Progenitor cell of endocrine pancreas (in vitro differentiated cells): ENCODE data around the gene C19orf33. TPM values are rescaled to one million over a fixed set of nuclear protein-coding genes. Genes with fewer than 3 reads are reported as not detected.

ENCODE experiments used
- DNase-seq: peaks from one replicate; pipeline ENCODE4 v3.0.0; 2021; ENCODE audit warnings: low spot score; ENCODE audit not compliant: unreplicated experiment
- H3K27ac Mint-ChIP-seq: 2 replicates; pipeline ENCODE4 v1.8.0; 2021; ENCODE audit warnings: mild to moderate bottlenecking, moderate library complexity, mixed read lengths
- H3K27me3 Mint-ChIP-seq: 2 replicates; pipeline ENCODE4 v1.8.0; 2021; ENCODE audit warnings: mixed read lengths
- H3K36me3 Mint-ChIP-seq: 2 replicates; pipeline ENCODE4 v1.8.0; 2022; ENCODE audit warnings: mixed read lengths; ENCODE audit not compliant: insufficient read depth
- H3K4me1 Mint-ChIP-seq: 2 replicates; pipeline ENCODE4 v1.8.0; 2021; ENCODE audit warnings: low read depth, mixed read lengths
- H3K4me3 Mint-ChIP-seq: 2 replicates; pipeline ENCODE4 v1.8.0; 2021; ENCODE audit warnings: low read depth, mild to moderate bottlenecking, moderate library complexity, mixed read lengths
- H3K9me3 Mint-ChIP-seq: 2 replicates; pipeline ENCODE4 v1.8.0; 2021; ENCODE audit warnings: low read depth, mixed read lengths
- total RNA-seq: library from RNA; stranded (reverse); gene quantifications from 2 replicates; pipeline ENCODE4 v1.2.1, GENCODE V29; 2021
- TF ChIP-seq, protein P1 (sequence below): fragments of 200-600 bp; sonication (generic); IDR thresholded peaks from one replicate; pipeline ENCODE4 v1.5.0; 2021; ENCODE audit warnings: antibody characterized with exemption, mild to moderate bottlenecking; ENCODE audit not compliant: unreplicated experiment

C19orf33 gene
- total RNA-seq, 1 donor from 2014 or later, result 3.5 TPM

DNA sequence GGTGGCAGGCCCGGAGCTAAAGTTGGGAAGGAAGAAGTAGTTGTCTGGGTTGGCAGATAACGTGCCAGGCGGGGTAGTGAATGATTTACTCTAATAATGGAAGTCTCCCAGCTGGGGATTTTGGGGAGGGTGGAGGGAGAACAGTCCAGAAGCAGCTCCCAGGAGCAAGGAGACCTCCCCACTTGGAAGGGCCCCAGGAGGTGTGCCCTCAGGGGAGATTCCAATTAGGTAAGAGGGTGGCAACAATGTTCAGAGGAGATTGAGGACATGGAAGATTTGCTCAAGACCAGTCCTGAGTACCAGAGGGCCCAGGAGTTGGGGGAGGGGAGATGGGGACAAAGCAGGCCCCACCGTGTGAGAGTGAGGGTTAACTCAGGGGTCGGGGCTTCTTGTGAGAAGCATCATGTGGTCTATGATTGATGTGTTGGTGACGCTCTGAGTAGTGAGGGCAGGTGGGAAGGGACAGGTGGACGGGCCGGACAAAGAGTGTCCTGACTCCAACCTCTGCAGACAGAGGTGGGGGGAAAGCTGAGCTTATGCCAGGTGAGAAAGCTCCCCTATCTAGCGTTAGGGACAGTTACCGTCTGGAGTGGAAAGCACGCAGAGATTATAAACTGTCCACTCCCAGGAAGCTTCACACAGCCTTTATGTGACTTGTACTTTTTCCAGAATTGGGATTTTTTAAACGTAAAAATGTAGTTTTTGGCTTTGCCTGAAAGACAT is 36.1 kb upstream of the C19orf33 start:
- H3K27ac Mint-ChIP-seq, result peak overlapping the region; percentile 97

DNA sequence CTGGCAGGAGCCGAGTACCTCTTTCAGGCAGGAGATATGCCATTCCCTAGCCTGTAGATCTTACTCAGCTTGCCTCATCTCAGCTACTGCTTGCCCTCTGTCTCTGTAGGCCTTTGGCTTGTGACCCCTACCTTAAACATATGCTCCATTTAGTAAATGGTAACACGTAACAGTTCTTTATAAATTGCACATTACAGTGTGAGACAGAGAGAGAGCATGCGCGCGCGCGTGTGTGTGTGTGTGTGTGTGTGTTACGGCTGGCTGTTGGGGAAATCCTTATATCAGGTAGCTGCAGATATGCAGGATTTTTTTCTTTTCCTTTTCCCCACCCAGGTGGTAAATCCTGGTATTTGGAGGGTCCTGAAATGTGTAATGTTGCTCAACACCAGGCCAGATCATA is 35.5 kb upstream of the C19orf33 start:
- Mint-ChIP-seq H3K27me3 (no peaks in the 10 kb centered on the region), H3K36me3 (peaks cover 8% of the 10 kb centered on the region), H3K4me3 (peak overlapping the region; percentile 99), H3K9me3 (no peaks in the 10 kb centered on the region), H3K4me1 (peaks cover 70% of the 10 kb centered on the region), H3K27ac (peak overlapping the region; percentile 97)
- TF ChIP-seq, protein P1, sequence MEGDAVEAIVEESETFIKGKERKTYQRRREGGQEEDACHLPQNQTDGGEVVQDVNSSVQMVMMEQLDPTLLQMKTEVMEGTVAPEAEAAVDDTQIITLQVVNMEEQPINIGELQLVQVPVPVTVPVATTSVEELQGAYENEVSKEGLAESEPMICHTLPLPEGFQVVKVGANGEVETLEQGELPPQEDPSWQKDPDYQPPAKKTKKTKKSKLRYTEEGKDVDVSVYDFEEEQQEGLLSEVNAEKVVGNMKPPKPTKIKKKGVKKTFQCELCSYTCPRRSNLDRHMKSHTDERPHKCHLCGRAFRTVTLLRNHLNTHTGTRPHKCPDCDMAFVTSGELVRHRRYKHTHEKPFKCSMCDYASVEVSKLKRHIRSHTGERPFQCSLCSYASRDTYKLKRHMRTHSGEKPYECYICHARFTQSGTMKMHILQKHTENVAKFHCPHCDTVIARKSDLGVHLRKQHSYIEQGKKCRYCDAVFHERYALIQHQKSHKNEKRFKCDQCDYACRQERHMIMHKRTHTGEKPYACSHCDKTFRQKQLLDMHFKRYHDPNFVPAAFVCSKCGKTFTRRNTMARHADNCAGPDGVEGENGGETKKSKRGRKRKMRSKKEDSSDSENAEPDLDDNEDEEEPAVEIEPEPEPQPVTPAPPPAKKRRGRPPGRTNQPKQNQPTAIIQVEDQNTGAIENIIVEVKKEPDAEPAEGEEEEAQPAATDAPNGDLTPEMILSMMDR, result no peak
- DNase-seq, result no peak

More for the DNA sequence above, 36.1 kb upstream of the C19orf33 start:
- no peaks in the 10 kb centered on the region for H3K9me3 Mint-ChIP-seq
- TF ChIP-seq, protein P1, result no peak
- peaks cover 8% of the 10 kb centered on the region for H3K36me3 Mint-ChIP-seq
- H3K27me3 Mint-ChIP-seq, result no peaks in the 10 kb centered on the region
- peaks cover 70% of the 10 kb centered on the region for H3K4me1 Mint-ChIP-seq
- H3K4me3 Mint-ChIP-seq, result peak overlapping the region; percentile 99
- DNase-seq, result no peak

DNA sequence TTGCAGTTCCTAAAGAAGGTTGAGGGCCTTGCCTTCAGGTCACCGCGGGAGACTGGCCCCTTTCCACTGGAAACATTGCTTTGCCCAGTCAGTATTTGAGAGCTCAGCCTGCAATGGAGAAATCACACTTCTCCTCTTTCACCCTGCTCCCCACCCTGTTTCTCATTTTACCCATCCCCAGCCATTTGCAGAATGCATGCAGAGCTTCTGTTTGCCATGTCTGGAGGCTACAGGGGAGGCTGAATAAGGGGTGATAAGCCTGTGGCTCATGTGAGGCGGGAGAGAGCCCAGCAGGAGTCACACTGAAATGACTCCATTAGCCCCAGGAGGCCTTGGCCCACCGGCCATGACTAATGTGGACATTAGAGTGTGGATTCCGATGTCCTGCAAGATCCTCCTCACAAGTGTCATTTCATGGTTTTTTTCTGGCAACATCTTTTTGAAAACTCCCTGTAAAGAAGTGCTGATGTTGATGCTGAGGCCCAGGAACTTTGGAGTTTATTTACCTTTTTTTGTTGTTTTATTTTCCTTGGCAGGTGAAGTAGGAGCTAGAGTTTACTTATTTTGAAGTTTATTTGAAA is 33.4 kb upstream of the C19orf33 start:
- no peaks in the 10 kb centered on the region for H3K27me3 Mint-ChIP-seq
- TF ChIP-seq, protein P1, result no peak
- peaks cover 12% of the 10 kb centered on the region for H3K36me3 Mint-ChIP-seq
- H3K4me3 Mint-ChIP-seq, result no peak overlapping the region
- no peak for DNase-seq
- H3K4me1 Mint-ChIP-seq, result peaks cover 64% of the 10 kb centered on the region
- peak overlapping the region; percentile 92 for H3K27ac Mint-ChIP-seq
- H3K9me3 Mint-ChIP-seq, result no peaks in the 10 kb centered on the region

DNA sequence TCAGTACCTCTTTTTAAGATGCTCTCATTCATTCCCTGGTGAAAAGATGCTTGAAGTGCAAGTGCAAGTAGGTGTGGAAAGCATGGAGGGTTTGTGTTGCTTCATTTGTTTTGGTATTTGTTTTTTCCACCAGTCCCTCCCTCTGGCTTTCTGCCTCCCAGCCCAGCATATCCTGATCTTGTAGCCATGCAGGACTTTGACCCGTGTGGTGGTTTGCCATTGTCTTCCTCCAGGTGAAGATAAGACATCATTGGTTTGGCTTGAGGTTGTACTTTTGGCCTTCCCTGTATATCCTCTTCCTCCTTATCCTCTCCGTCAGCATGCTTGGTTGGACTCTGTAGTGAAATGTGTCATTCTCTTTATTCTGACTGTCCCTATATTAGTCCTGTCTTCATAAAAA is 30.6 kb upstream of the C19orf33 start:
- Mint-ChIP-seq H3K4me1 (peaks cover 52% of the 10 kb centered on the region), H3K27ac (peak overlapping the region; percentile 62), H3K27me3 (no peaks in the 10 kb centered on the region)

DNA sequence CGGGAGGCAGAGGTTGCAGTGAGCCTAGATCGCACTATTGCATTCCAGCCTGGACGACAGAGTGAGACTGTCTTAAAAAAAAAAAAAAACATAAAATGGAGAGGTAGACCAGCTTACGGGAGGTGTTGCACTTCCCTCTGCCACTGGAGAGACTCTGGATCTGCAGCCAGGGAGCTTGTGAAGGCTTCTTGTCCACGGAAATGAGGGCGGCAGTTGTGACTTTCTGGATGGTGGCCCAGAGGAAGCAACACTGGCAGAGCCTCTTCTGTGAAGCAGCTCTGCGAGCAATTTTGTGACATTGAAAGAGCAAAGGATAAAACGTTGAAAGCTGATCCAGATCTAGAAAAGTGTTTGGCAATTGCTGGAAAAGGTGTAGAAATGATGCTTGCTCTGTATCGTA is 29.3 kb upstream of the C19orf33 start:
- Mint-ChIP-seq H3K27ac (peak overlapping the region; percentile 77), H3K27me3 (no peaks in the 10 kb centered on the region), H3K9me3 (no peaks in the 10 kb centered on the region), H3K4me1 (peaks cover 50% of the 10 kb centered on the region), H3K4me3 (no peak overlapping the region), H3K36me3 (peaks cover 16% of the 10 kb centered on the region)
- TF ChIP-seq, protein P1, result no peak
- no peak for DNase-seq

More for the DNA sequence above, 30.6 kb upstream of the C19orf33 start:
- TF ChIP-seq, protein P1, result no peak
- Mint-ChIP-seq H3K36me3 (peaks cover 16% of the 10 kb centered on the region), H3K4me3 (peak overlapping the region; percentile 0), H3K9me3 (no peaks in the 10 kb centered on the region)
- DNase-seq, result no peak
